ENCODE data around the gene CLIC3. TPM values are rescaled to one million over a fixed set of nuclear protein-coding genes. Genes with fewer than 3 reads are reported as not detected.

CLIC3 gene
- total RNA-seq, 3 donors from 2014 or later (not counting 1 experiment from before 2014, with no cell fraction given), result 144 to 286 (median 161) TPM

GRCh38 chr9:137023157-137023556 lies 26.8 kb upstream of the CLIC3 start:
- intact Hi-C loops (cut with micrococcal nuclease), result no loop called here
- Histone ChIP-seq H3K9me3 (ENCODE audit: control insufficient read depth, insufficient read depth, low read length) (no peaks in the 10 kb centered on the region), H3K4me3 (ENCODE audit: low read length) (no peak overlapping the region), H3K27ac (ENCODE audit: low read length) (no peak overlapping the region), H3K36me3 (ENCODE audit: control insufficient read depth, insufficient read depth, low read length) (peaks cover 24% of the 10 kb centered on the region), H3K4me1 (ENCODE audit: control insufficient read depth, insufficient read depth, low read length) (peaks cover 40% of the 10 kb centered on the region), H3K27me3 (ENCODE audit: control insufficient read depth, insufficient read depth, low read length) (no peaks in the 10 kb centered on the region)
- H3K27me3 Mint-ChIP-seq (ENCODE audit: low read depth in 2 of 2), result no peaks in the 10 kb centered on the region
- ATAC-seq (no peak), DNase-seq (no peak)
- no peak overlapping the region for H3K27ac Mint-ChIP-seq
- H3K36me3 Mint-ChIP-seq, result no peaks in the 10 kb centered on the region
- no peak overlapping the region for H3K4me3 Mint-ChIP-seq
- no peak for TF ChIP-seq CTCF (IDR thresholded peaks at IDR 0.05)
- H3K9me3 Mint-ChIP-seq, result no peaks in the 10 kb centered on the region
- H3K4me1 Mint-ChIP-seq, result peaks cover 9 to 31% of the 10 kb centered on the region in 2 donors
- 95% methylated on average over 7 of the region's 7 CpGs for WGBS (ENCODE audit: insufficient coverage)

DNA sequence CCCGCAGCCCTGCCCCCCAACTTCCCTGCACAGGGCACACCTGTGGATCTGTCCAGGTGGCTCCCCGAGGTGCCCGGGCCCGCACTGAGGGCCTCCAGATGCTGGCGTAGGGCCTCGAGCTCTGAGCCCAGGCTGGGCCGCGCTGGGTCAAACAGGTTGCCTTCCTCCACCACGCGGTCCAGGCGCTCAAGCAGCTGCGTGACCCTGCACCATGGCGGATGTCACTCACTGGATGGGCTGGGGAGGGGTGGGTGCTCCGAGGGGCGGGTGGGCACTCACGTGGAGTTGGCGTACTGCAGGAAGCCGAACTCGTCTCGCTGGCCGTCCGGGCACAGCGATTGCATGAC lies 26.3 kb upstream of the CLIC3 start:
- ATAC-seq, result no peak
- no peak overlapping the region for H3K4me3 Mint-ChIP-seq
- intact Hi-C loops (cut with micrococcal nuclease), result no loop called here
- H3K27ac Mint-ChIP-seq, result no peak overlapping the region
- no peaks in the 10 kb centered on the region for H3K9me3 Mint-ChIP-seq
- Histone ChIP-seq H3K27me3 (ENCODE audit: control insufficient read depth, insufficient read depth, low read length) (no peaks in the 10 kb centered on the region), H3K27ac (ENCODE audit: low read length) (no peak overlapping the region), H3K9me3 (ENCODE audit: control insufficient read depth, insufficient read depth, low read length) (no peaks in the 10 kb centered on the region), H3K4me1 (ENCODE audit: control insufficient read depth, insufficient read depth, low read length) (peaks cover 40% of the 10 kb centered on the region), H3K36me3 (ENCODE audit: control insufficient read depth, insufficient read depth, low read length) (peaks cover 30% of the 10 kb centered on the region), H3K4me3 (ENCODE audit: low read length) (no peak overlapping the region)
- no peaks in the 10 kb centered on the region for H3K27me3 Mint-ChIP-seq (ENCODE audit: low read depth in 2 of 2)
- peaks cover 9 to 31% of the 10 kb centered on the region in 2 donors for H3K4me1 Mint-ChIP-seq
- no peak for DNase-seq
- no peak for TF ChIP-seq CTCF (IDR thresholded peaks at IDR 0.05)
- no peaks in the 10 kb centered on the region for H3K36me3 Mint-ChIP-seq
- WGBS (ENCODE audit: insufficient coverage), result 92% methylated on average over 23 of the region's 23 CpGs

DNA sequence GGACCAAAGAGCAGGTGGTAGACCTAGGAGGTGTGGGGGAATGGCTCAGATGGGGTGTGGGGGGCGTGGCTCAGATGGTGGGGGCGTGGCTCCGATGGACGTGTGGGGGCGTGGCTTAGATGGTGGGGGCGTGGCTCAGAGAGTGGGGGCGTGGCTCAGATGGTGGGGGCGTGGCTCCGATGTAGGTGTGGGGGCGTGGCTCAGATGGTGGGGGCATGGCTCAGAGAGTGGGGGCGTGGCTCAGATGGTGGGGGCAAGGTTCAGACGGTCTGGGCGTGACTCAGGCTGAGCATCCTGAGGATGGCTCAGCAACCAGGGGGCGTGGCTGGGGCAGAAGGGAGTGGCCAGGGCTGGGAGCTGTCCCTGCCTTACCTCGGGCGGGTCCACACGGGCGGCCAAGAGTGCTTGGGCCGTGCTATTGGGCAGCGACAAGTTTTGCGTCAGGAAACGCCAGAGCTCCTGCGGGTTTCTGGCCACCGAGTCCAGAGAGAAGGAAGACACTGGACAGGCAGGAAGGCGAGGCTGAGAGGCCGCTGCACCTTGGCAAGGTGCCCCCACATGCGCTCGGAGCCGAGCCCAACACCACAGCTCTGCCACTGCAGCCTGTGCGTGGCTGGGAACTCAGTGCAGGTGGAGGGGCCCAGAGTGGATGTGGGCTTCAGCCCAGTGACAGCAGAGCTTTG lies 25.8 kb upstream of the CLIC3 start:
- Mint-ChIP-seq H3K27ac (peak overlapping the region in 1 of 2 donors; percentile 72), H3K4me1 (peaks cover 6 to 28% of the 10 kb centered on the region in 2 donors), H3K9me3 (no peaks in the 10 kb centered on the region), H3K36me3 (no peaks in the 10 kb centered on the region), H3K27me3 (ENCODE audit: low read depth in 2 of 2) (no peaks in the 10 kb centered on the region), H3K4me3 (no peak overlapping the region)
- Histone ChIP-seq H3K4me3 (ENCODE audit: low read length) (no peak overlapping the region), H3K4me1 (ENCODE audit: control insufficient read depth, insufficient read depth, low read length) (peaks cover 35% of the 10 kb centered on the region), H3K27ac (ENCODE audit: low read length) (no peak overlapping the region), H3K36me3 (ENCODE audit: control insufficient read depth, insufficient read depth, low read length) (peaks cover 35% of the 10 kb centered on the region), H3K9me3 (ENCODE audit: control insufficient read depth, insufficient read depth, low read length) (no peaks in the 10 kb centered on the region), H3K27me3 (ENCODE audit: control insufficient read depth, insufficient read depth, low read length) (no peaks in the 10 kb centered on the region)
- intact Hi-C loops (cut with micrococcal nuclease), result no loop called here
- ATAC-seq (peak; percentile 86 to 92 (median 91)), DNase-seq (peak; percentile 49 to 85)
- TF ChIP-seq CTCF (IDR thresholded peaks at IDR 0.05), result no peak
- 72% methylated on average over 30 of the region's 30 CpGs for WGBS (ENCODE audit: insufficient coverage)

GRCh38 chr9:137021568-137021978 lies 25.2 kb upstream of the CLIC3 start:
- Mint-ChIP-seq H3K27me3 (ENCODE audit: low read depth in 2 of 2) (no peaks in the 10 kb centered on the region), H3K27ac (peak overlapping the region in 1 of 2 donors; percentile 72), H3K4me3 (no peak overlapping the region), H3K9me3 (no peaks in the 10 kb centered on the region), H3K4me1 (peaks cover under 1 to 22% of the 10 kb centered on the region in 2 donors), H3K36me3 (no peaks in the 10 kb centered on the region)
- no peaks in the 10 kb centered on the region for H3K27me3 ChIP-seq (ENCODE audit: control insufficient read depth, insufficient read depth, low read length)
- peaks cover 40% of the 10 kb centered on the region for H3K36me3 ChIP-seq (ENCODE audit: control insufficient read depth, insufficient read depth, low read length)
- intact Hi-C loops (cut with micrococcal nuclease), result no loop called here
- no peak overlapping the region for H3K27ac ChIP-seq (ENCODE audit: low read length)
- ATAC-seq, result no peak
- H3K4me1 ChIP-seq (ENCODE audit: control insufficient read depth, insufficient read depth, low read length), result peaks cover 29% of the 10 kb centered on the region
- WGBS (ENCODE audit: insufficient coverage), result 95% methylated on average over 6 of the region's 6 CpGs
- no peak overlapping the region for H3K4me3 ChIP-seq (ENCODE audit: low read length)
- TF ChIP-seq CTCF (IDR thresholded peaks at IDR 0.05), result no peak
- DNase-seq, result no peak
- no peaks in the 10 kb centered on the region for H3K9me3 ChIP-seq (ENCODE audit: control insufficient read depth, insufficient read depth, low read length)
